Measurements from ENCODE around the gene UHRF1.
"Not testable (repeated sequence)": the region's sequence is repeated elsewhere in the genome, so short reads cannot be mapped to it uniquely, and the experiment has no call there.

Gene UHRF1

DNA sequence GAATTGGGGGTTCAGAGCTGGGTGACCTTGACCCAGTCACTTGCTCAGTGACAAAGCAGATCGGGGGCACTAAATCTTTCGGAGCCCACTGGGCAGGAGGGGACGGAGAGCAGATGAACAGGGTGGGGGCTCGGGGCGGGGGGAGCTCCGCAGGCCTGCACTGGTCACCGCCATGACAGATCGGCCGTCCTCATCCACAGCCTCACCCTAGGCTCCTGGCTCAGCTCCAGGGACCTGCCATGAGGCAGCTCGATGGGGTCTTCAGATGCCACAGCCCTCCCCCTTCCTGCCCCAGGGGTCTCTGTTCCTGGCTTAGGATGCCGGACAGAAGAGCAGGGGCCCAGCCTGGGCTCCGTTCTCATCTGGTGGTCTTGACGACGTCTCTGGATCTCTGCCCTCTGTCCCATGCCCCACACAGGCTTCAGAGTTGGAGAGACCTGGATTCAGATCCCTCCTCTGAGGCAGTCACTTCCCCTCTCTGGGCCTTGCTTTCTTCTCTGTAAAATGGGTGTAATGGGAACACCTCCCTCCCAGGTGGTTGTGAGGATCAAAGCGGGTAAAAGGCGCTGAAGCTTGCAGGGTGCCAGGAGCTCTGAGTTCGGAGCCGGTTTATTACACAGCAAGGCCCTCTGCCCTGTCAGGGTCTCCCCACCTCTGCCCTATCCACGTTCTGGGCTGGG lies 62.7 kb downstream of the UHRF1 start:
- TF ChIP-seq, protein P1, sequence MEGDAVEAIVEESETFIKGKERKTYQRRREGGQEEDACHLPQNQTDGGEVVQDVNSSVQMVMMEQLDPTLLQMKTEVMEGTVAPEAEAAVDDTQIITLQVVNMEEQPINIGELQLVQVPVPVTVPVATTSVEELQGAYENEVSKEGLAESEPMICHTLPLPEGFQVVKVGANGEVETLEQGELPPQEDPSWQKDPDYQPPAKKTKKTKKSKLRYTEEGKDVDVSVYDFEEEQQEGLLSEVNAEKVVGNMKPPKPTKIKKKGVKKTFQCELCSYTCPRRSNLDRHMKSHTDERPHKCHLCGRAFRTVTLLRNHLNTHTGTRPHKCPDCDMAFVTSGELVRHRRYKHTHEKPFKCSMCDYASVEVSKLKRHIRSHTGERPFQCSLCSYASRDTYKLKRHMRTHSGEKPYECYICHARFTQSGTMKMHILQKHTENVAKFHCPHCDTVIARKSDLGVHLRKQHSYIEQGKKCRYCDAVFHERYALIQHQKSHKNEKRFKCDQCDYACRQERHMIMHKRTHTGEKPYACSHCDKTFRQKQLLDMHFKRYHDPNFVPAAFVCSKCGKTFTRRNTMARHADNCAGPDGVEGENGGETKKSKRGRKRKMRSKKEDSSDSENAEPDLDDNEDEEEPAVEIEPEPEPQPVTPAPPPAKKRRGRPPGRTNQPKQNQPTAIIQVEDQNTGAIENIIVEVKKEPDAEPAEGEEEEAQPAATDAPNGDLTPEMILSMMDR (IDR thresholded peaks at IDR 0.05; ENCODE audit: extremely low read depth, missing control alignments), result no peak

DNA sequence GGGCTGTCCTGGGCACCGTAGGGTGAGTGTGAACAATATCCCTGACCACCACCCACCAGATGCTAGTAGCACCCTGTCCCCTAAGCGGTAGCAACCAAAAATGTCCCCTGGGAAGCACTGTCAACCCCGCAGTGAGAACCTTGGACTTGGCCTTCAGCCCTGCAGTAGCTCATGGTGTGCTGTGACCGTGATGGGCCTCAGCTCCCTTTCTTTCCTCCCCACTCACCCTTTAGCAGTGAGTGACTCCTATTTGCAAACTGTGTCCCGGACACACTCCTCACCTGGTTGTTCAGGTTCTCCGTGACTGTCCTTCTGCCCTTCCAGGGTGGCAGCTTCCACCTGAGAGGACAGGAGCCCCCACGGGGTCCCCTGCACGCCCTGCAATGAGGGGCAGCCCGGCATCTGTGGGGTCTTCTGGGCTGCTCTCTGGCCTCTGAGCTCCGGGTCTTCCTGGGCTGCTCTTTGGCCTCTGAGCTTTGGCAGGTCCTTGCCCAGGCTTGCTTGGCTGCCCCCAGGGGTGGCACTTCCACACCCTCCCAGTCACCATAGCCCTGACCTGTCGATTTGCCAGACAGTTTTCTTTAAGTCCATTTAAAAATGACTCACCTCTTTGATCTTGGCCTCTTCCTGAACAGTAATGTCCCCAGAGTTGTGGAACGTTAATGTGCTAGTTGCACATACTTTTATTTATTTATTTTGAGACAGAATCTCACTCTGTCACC lies 63.4 kb downstream of the UHRF1 start:
- no peak for DNase-seq (ENCODE audit: low spot score)
- TF ChIP-seq, protein P1 (IDR thresholded peaks at IDR 0.05; ENCODE audit: extremely low read depth, missing control alignments), result no peak

More for the DNA sequence above, 62.7 kb downstream of the UHRF1 start:
- no peak for DNase-seq (ENCODE audit: low spot score)

DNA sequence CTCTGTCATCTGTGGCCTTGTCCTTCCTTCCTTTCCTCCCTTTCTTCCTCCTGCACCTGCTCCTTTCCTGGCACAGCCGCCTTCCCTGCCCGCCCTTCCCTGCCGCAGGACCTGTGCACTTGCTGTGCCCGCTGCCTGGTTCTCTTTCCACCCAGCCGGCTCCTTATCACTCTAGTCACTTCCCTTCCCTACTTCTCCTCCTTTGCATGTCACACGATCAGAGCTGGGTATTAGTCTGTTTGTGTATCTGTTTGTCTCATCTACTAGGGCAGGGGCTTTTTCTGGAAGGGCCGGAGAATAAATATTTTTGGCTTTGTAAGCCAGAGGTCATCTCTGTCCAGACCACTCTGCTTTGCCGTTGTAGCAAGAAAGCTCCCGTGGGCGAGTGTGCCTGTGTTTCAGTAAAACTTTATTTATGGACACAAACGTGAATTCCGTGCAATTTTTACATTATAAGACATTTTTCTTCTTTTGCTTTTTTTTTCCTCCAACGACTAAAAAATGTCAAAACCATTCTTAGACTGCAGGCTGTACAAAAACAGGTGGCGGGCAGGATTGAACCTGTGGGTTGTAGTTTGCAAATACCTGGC lies 65.7 kb downstream of the UHRF1 start:
- no peak for DNase-seq (ENCODE audit: low spot score)
- TF ChIP-seq, protein P1 (IDR thresholded peaks at IDR 0.05; ENCODE audit: extremely low read depth, missing control alignments), result no peak

DNA sequence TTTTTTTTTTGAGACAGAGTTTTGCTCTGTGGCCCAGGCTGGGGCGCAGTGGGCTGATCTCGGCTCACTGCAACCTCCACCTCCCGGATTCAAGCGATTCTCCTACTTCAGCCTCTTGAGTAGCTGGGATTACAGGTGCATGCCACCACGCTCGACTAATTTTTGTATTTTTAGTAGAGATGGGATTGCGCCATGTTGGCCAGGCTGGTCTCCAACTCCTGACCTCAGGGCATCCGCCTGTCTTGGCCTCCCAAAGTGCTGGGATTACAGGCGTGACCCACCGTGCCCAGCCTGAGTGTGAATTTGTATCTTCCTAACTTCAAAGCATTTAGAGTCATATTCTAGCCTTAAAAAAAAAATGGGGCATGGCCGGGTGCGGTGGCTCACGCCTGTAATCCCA lies 66.3 kb downstream of the UHRF1 start:
- DNase-seq (ENCODE audit: low spot score), result not testable (repeated sequence)

DNA sequence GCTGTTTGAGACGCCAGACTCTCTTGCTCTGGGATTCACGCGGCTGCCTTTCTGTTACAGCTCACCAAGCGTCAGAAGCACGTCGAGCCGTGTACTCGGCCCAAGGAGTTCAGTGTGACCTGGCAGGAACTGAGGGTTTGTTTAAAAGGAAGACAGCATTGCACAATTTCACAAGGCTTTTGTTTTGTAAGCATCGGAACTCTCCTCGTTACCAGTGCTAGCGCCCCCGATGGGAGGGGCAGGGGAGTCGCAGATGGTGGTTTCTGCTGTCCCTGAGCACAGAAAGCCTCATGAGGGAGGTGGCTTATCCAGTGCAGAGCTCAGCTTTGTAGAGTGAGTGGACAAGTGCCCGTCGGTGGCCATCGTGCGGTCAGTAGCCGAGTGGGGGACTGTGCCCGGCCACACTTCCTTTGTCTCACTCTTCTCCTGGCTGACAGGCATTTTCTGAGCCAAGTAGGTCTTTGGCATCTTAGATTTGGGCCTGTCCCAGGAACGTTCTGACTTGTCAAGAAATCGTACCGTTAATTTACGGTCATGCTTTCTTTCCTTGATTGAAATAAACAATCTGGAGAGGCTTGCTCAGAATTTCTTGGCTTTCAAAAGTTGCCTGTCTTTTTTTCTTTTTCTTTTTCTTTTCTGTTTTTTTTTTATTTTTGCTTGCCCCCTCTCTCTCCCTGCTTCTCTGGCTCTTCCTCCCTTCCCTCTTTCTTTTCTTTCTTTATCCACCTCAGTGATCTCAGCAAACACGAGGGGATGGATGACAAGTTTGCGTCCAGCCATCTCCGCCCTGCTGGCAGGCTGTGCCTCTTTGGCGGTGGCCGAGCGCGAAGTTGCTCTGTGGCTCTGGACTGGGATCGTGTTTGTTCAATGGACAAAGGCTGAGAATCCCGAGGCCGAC lies 67.3 kb downstream of the UHRF1 start:
- peak; percentile 64 for DNase-seq (ENCODE audit: low spot score)
- TF ChIP-seq, protein P1 (IDR thresholded peaks at IDR 0.05; ENCODE audit: extremely low read depth, missing control alignments), result peak; percentile 26

DNA sequence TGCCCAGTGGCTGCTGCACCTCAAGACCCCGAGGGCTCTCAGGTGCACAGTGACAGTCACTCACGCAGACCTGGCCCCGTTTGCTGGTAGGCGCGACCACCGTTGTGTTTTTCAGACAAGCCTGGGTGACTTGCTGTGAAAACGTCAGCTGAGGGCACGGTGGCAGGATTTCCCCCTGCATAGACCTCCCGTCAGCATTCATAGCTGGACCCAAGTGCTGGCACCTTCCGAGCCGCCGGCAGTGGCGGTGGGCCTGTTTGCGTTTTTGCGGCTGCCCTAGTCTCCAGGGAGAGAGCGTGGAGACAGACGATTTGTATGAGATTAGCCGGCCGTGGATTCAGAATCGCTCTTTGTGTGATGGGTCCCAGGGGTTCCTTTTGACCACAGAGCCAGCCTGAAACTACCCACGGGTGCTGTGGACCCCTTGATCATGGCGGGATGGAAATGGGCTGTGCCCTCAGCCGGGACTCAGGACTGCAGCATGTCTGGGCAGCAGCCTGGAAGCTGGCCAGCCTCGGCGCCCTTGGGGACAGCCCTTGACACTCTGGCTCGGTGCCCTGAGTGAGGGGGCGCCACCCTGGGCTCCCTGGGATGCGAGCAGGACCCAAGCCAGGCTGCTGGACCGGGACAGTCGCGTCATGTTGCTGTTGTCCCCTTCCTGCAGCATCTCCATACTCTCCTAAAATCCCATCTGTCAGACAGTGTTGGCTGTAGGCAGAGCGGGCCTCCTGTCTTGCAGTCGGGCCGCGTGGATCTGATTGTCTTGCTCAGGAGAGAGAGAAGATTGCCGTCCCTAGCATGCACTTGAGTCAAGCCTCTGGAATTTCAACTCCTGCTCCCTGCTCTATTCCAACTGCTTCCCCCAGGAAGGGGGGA lies 68.2 kb downstream of the UHRF1 start:
- no peak for DNase-seq (ENCODE audit: low spot score)
- TF ChIP-seq, protein P1 (IDR thresholded peaks at IDR 0.05; ENCODE audit: extremely low read depth, missing control alignments), result no peak
